Gastroesophageal sphincter (tissue), 4 donors: ENCODE results near the gene CACNB4. TPM values are rescaled to one million over a fixed set of nuclear protein-coding genes. Genes with fewer than 3 reads are reported as not detected.

Experiments
- ATAC-seq: fragments of 150-250 bp; one replicate; pipeline ENCODE4 v1.9.1; 2016; ENCODE audit warnings: mild to moderate bottlenecking, moderate library complexity
- H3K27ac ChIP-seq, 4 donors: fragments of 200-600 bp; sonication (generic) in 3 of 4; 1 replicate in 3 of 4; 2 replicates in 1 of 4; pipeline ENCODE4 v1.5.1; 2016 to 2019
- H3K27me3 ChIP-seq: fragments of 200-600 bp; sonication (generic); one replicate; pipeline ENCODE4 v1.5.1; 2019
- H3K36me3 ChIP-seq, 2 donors: fragments of 200-600 bp; sonication (generic); one replicate each; pipeline ENCODE4 v1.5.1; 2019; ENCODE audit warnings: control low read depth in 1 of 2
- H3K4me1 ChIP-seq, 3 donors: fragments of 200-600 bp; sonication (generic); 1 replicate in 2 of 3; 2 replicates in 1 of 3; pipeline ENCODE4 v1.5.1; 2016 to 2019; ENCODE audit warnings: control low read depth in 2 of 3
- H3K4me3 ChIP-seq, 2 donors: fragments of 200-600 bp; sonication (generic); one replicate each; pipeline ENCODE4 v1.5.1; 2019; ENCODE audit warnings: mild to moderate bottlenecking in 1 of 2, moderate library complexity in 1 of 2
- H3K9me3 ChIP-seq, 3 donors: fragments of 200-600 bp; sonication (generic); one replicate each; pipeline ENCODE4 v1.5.1; 2017 to 2019; ENCODE audit warnings: control low read depth in 2 of 3
- EP300 ChIP-seq: sonication (generic); formaldehyde crosslinking; IDR thresholded peaks from one replicate; pipeline ENCODE4 v1.6.1; 2017; ENCODE audit warnings: antibody characterized with exemption, mild to moderate bottlenecking
- POLR2A ChIP-seq, 2 donors: fragments of 450-650 bp; IDR thresholded peaks; one replicate each; pipeline ENCODE4 v1.6.1; 2017; ENCODE audit warnings: antibody characterized with exemption in 2 of 2, mild to moderate bottlenecking in 2 of 2, moderate library complexity in 1 of 2
- POLR2AphosphoS5 ChIP-seq: sonication (generic); formaldehyde crosslinking; IDR thresholded peaks from one replicate; pipeline ENCODE4 v1.6.1; 2017; ENCODE audit warnings: antibody characterized with exemption
- WGBS, 2 donors: methylation state at CpG; one replicate each; pipeline ENCODE4 v1.1.5; 2018; ENCODE audit warnings: low coverage in 1 of 2; 5-methylcytosine and 5-hydroxymethylcytosine counted together
- total RNA-seq, 4 donors: library from RNA; depleted of rRNA; stranded (reverse); fragments of >200 nt; gene quantifications; one replicate each; pipeline ENCODE4 v1.1.0, GENCODE V29; 2016
- TF ChIP-seq, protein P1 (sequence below), 4 experiments: fragments of 200-600 bp in 2 of 4; fragments of 450-650 bp in 2 of 4; sonication (generic) in 1 of 4; IDR thresholded peaks; one replicate each; pipeline ENCODE4 v1.5.1; 2017 to 2019; ENCODE audit warnings: antibody characterized with exemption in 4 of 4, mild to moderate bottlenecking in 2 of 4, moderate library complexity in 2 of 4

The CACNB4 gene
- total RNA-seq, 4 donors from 2014 or later, result 1.4 to 5.4 (median 1.9) TPM

DNA sequence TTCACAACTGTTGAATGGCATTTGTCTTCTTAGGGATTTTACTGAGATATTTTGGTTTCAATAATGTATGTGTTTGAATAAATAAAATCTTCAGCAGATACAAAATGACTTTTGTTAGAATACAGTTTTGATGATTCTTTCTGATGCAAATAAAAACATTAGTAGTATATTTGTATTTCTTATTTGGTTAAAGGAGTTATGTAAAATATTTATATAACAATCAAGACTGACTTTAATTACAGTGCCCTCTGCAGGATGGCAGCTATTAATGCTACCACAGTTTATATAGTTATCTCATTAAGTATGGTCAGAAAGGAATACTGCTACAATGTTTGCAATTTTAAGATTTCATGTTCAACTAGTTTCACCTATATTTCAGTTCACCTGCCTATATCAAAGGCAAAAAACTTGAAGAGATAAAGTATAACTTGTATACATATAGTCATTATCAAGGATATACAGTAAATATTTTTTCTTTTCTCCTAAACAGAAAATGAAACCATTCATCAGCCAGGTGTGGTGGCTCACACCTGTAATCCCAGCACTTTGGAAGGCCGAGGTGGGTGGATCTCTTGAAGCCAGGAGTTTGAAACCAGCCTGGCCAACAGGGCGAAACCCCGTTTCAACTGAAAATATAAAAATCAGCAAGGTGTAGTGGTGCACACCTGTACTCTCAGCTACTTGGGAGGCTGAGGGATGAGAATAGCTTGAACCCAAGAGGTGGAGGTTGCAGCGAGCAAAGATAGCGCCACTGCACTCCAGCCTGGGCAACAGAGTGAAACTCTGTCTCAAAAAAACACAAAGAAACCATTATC is 290.4 kb downstream of the CACNB4 start:
- 94% methylated on average over 5 of the region's 5 CpGs; no CpG with 5 or more reads in 1 of the 2 donors for WGBS, 2 donors
- peaks cover 3 to 71% of the 10 kb centered on the region in 2 donors for H3K36me3 ChIP-seq

GRCh38 chr2:151805961-151806360 is 292.9 kb downstream of the CACNB4 start:
- Histone ChIP-seq H3K27ac (no peak overlapping the region), H3K4me1 (peaks cover 0 to 10% (median 0%) of the 10 kb centered on the region in 3 donors), H3K4me3 (no peak overlapping the region), H3K9me3 (no peaks in the 10 kb centered on the region), H3K36me3 (peaks cover 3 to 72% of the 10 kb centered on the region in 2 donors), H3K27me3 (no peaks in the 10 kb centered on the region)
- TF ChIP-seq EP300, result no peak
- TF ChIP-seq POLR2AphosphoS5, result no peak
- TF ChIP-seq, protein P1, sequence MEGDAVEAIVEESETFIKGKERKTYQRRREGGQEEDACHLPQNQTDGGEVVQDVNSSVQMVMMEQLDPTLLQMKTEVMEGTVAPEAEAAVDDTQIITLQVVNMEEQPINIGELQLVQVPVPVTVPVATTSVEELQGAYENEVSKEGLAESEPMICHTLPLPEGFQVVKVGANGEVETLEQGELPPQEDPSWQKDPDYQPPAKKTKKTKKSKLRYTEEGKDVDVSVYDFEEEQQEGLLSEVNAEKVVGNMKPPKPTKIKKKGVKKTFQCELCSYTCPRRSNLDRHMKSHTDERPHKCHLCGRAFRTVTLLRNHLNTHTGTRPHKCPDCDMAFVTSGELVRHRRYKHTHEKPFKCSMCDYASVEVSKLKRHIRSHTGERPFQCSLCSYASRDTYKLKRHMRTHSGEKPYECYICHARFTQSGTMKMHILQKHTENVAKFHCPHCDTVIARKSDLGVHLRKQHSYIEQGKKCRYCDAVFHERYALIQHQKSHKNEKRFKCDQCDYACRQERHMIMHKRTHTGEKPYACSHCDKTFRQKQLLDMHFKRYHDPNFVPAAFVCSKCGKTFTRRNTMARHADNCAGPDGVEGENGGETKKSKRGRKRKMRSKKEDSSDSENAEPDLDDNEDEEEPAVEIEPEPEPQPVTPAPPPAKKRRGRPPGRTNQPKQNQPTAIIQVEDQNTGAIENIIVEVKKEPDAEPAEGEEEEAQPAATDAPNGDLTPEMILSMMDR (IDR thresholded peaks at IDR 0.05), result no peak
- TF ChIP-seq POLR2A (IDR thresholded peaks at IDR 0.05), result no peak
- no peak for ATAC-seq

More for the DNA sequence above, 290.4 kb downstream of the CACNB4 start:
- H3K9me3 ChIP-seq, result no peaks in the 10 kb centered on the region
- no peak overlapping the region for H3K4me3 ChIP-seq
- peaks cover 0 to 10% (median 0%) of the 10 kb centered on the region in 3 donors for H3K4me1 ChIP-seq
- no peaks in the 10 kb centered on the region for H3K27me3 ChIP-seq
- no peak for ATAC-seq
- no peak overlapping the region for H3K27ac ChIP-seq
- TF ChIP-seq, protein P1 (IDR thresholded peaks at IDR 0.05), result peak; percentile 21 to 52 (median 45)
- TF ChIP-seq EP300, result no peak
- TF ChIP-seq POLR2A (IDR thresholded peaks at IDR 0.05), result no peak

GRCh38 chr2:151805343-151805742 is 293.5 kb downstream of the CACNB4 start:
- TF ChIP-seq POLR2AphosphoS5 (no peak), EP300 (no peak), POLR2A (IDR thresholded peaks at IDR 0.05) (no peak)
- TF ChIP-seq, protein P1 (IDR thresholded peaks at IDR 0.05), result no peak

GRCh38 chr2:151803811-151804210 is 295.0 kb downstream of the CACNB4 start:
- TF ChIP-seq POLR2A (IDR thresholded peaks at IDR 0.05), result no peak
- no peak for TF ChIP-seq POLR2AphosphoS5
- no peak for TF ChIP-seq EP300
- Histone ChIP-seq H3K9me3 (no peaks in the 10 kb centered on the region), H3K27me3 (no peaks in the 10 kb centered on the region), H3K4me3 (no peak overlapping the region), H3K27ac (no peak overlapping the region), H3K4me1 (peaks cover 0 to 6% (median 0%) of the 10 kb centered on the region in 3 donors), H3K36me3 (peaks cover 3 to 68% of the 10 kb centered on the region in 2 donors)
- no peak for ATAC-seq

More at GRCh38 chr2:151805343-151805742, 293.5 kb downstream of the CACNB4 start:
- 94 to 100% methylated on average over 1 of the region's 1 CpG for WGBS, 2 donors
- peaks cover 0 to 10% (median 0%) of the 10 kb centered on the region in 3 donors for H3K4me1 ChIP-seq
- no peaks in the 10 kb centered on the region for H3K27me3 ChIP-seq
- H3K36me3 ChIP-seq, result peaks cover 3 to 67% of the 10 kb centered on the region in 2 donors
- no peak for ATAC-seq
- H3K9me3 ChIP-seq, result no peaks in the 10 kb centered on the region
- no peak overlapping the region for H3K4me3 ChIP-seq
- H3K27ac ChIP-seq, result no peak overlapping the region

DNA sequence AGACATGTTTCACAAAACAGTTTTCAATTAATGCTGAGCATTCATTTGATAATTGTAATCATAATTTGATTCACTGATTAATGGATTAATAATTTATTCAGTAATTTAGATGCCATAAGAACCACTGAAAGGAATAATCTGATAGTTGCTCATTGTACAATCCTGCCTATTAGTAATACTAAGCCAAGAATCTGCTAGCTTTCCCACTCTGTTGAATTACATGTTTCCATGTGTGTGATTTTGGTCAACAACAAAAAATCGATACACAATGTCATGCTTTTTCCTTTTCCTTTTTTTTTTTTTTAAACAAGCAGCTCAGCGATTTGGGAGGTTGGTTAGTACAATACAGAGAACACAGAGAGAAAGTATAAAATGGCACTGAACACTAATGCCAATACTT is 296.5 kb downstream of the CACNB4 start:
- no peak for ATAC-seq
- Histone ChIP-seq H3K4me1 (no peaks in the 10 kb centered on the region), H3K36me3 (peaks cover 3 to 68% of the 10 kb centered on the region in 2 donors), H3K9me3 (no peaks in the 10 kb centered on the region), H3K27ac (no peak overlapping the region), H3K27me3 (no peaks in the 10 kb centered on the region), H3K4me3 (no peak overlapping the region)
- TF ChIP-seq POLR2AphosphoS5 (no peak), POLR2A (IDR thresholded peaks at IDR 0.05) (no peak), EP300 (no peak)
- TF ChIP-seq, protein P1 (IDR thresholded peaks at IDR 0.05), result no peak
- 67 to 93% methylated on average over 1 to 2 of the region's 2 CpGs for WGBS, 2 donors
